Measurements from ENCODE around the gene SOX5. TPM values are rescaled to one million over a fixed set of nuclear protein-coding genes. Genes with fewer than 3 reads are reported as not detected.
"Not testable (repeated sequence)": the region's sequence is repeated elsewhere in the genome, so short reads cannot be mapped to it uniquely, and the experiment has no call there.

The SOX5 gene
- total RNA-seq, 1 donor from 2014 or later, result 107 TPM

GRCh38 chr12:23763724-23764123 lies 185.7 kb downstream of the SOX5 start:
- DNase-seq (ENCODE audit: low spot score in 2 of 2) (no peak), FAIRE-seq (no peak)

GRCh38 chr12:23760495-23760894 lies 189.0 kb downstream of the SOX5 start:
- no peak for FAIRE-seq
- DNase-seq (ENCODE audit: low spot score in 2 of 2), result no peak

GRCh38 chr12:23758608-23759007 lies 190.9 kb downstream of the SOX5 start:
- DNase-seq (ENCODE audit: low spot score in 2 of 2), result no peak

GRCh38 chr12:23757541-23757962 lies 191.9 kb downstream of the SOX5 start:
- DNase-seq (ENCODE audit: low spot score in 2 of 2), result no peak
- no peak for FAIRE-seq

More at GRCh38 chr12:23758608-23759007, 190.9 kb downstream of the SOX5 start:
- no peak for FAIRE-seq

- no peak for FAIRE-seq
- no peak for DNase-seq (ENCODE audit: low spot score in 2 of 2)
These were observed 193.1 kb downstream of the SOX5 start for GRCh38 chr12:23756416-23756815.

GRCh38 chr12:23753628-23754365 lies 195.7 kb downstream of the SOX5 start:
- DNase-seq (ENCODE audit: low spot score in 2 of 2) (no peak), FAIRE-seq (no peak)

GRCh38 chr12:23752245-23752644 lies 197.2 kb downstream of the SOX5 start:
- DNase-seq (ENCODE audit: low spot score in 2 of 2) (no peak), FAIRE-seq (no peak)

GRCh38 chr12:23751641-23752040 lies 197.8 kb downstream of the SOX5 start:
- FAIRE-seq, result no peak

GRCh38 chr12:23750923-23751322 lies 198.5 kb downstream of the SOX5 start:
- no peak for DNase-seq (ENCODE audit: low spot score in 2 of 2)
- FAIRE-seq, result no peak

More at GRCh38 chr12:23751641-23752040, 197.8 kb downstream of the SOX5 start:
- DNase-seq (ENCODE audit: low spot score in 2 of 2), result no peak

GRCh38 chr12:23744696-23745095 lies 204.8 kb downstream of the SOX5 start:
- no peak for DNase-seq (ENCODE audit: low spot score in 2 of 2)
- FAIRE-seq, result no peak

- DNase-seq (ENCODE audit: low spot score in 2 of 2) (no peak), FAIRE-seq (no peak)
These were observed 206.9 kb downstream of the SOX5 start for GRCh38 chr12:23742574-23742973.

- no peak for DNase-seq (ENCODE audit: low spot score in 2 of 2)
- FAIRE-seq, result no peak
These were observed 218.0 kb downstream of the SOX5 start for GRCh38 chr12:23731493-23731892.

GRCh38 chr12:23731035-23731434 lies 218.4 kb downstream of the SOX5 start:
- DNase-seq (ENCODE audit: low spot score in 2 of 2) (no peak), FAIRE-seq (no peak)

- FAIRE-seq (no peak), DNase-seq (ENCODE audit: low spot score in 2 of 2) (no peak)
These were observed 220.1 kb downstream of the SOX5 start for GRCh38 chr12:23729359-23729758.

- DNase-seq (ENCODE audit: low spot score in 2 of 2), result no peak
- FAIRE-seq, result no peak
These were observed 222.8 kb downstream of the SOX5 start for GRCh38 chr12:23726646-23727045.

- DNase-seq (ENCODE audit: low spot score in 2 of 2) (no peak), FAIRE-seq (no peak)
These were observed 226.8 kb downstream of the SOX5 start for GRCh38 chr12:23722655-23723054.

GRCh38 chr12:23721268-23721667 lies 228.2 kb downstream of the SOX5 start:
- DNase-seq (ENCODE audit: low spot score in 2 of 2) (no peak), FAIRE-seq (no peak)

GRCh38 chr12:23719493-23719892 lies 230.0 kb downstream of the SOX5 start:
- FAIRE-seq, result no peak
- no peak for DNase-seq (ENCODE audit: low spot score in 2 of 2)

GRCh38 chr12:23710361-23710760 lies 239.1 kb downstream of the SOX5 start:
- DNase-seq (ENCODE audit: low spot score in 2 of 2); FAIRE-seq: not testable (repeated sequence)

- DNase-seq (ENCODE audit: low spot score in 2 of 2) (no peak), FAIRE-seq (no peak)
These were observed 241.2 kb downstream of the SOX5 start for GRCh38 chr12:23708185-23708837.

- DNase-seq (ENCODE audit: low spot score in 2 of 2), result no peak
- FAIRE-seq, result no peak
These were observed 242.2 kb downstream of the SOX5 start for GRCh38 chr12:23707270-23707669.
